Choroid plexus epithelial cell (primary cell): ENCODE results near the gene LCP1.

Source experiments
- DNase-seq: peaks from one replicate; pipeline ENCODE4 v3.0.0-alpha.2; 2010; ENCODE audit warnings: low read depth
- H3K4me3 ChIP-seq: 2 replicates; pipeline ENCODE4 v1.5.1; 2011; ENCODE audit warnings: low read depth, mild to moderate bottlenecking, control low read depth, low read length, moderate library complexity
- TF ChIP-seq, protein P1 (sequence below): conservative IDR thresholded peaks from 2 replicates; pipeline ENCODE4 v1.5.1; 2011; ENCODE audit warnings: low read depth, mild to moderate bottlenecking, control low read depth, inconsistent platforms, low read length, moderate library complexity

Gene LCP1

DNA sequence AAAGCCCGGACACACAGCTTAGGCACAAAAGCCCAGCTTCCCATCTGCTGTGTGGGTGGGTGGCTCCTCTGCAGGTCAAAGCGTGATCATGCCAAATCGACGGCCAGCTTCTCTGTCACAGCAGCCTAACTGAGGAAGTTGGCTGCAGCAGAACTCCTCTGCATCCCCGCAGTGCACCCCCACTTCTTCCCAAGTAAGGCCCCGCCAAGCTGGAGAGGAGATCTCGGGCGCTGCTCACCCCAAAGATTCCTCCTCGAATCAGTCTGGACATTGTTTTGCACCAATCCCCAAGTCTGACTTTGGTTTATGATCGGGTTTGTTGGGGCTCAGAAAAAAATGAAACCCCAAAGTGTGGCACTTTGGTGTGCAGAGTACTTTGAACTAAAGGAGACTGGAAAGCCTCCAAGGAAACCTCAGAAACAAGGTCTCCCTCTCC lies 57.4 kb downstream of the LCP1 start:
- no peak for DNase-seq
- no peak overlapping the region for H3K4me3 ChIP-seq
- TF ChIP-seq, protein P1, sequence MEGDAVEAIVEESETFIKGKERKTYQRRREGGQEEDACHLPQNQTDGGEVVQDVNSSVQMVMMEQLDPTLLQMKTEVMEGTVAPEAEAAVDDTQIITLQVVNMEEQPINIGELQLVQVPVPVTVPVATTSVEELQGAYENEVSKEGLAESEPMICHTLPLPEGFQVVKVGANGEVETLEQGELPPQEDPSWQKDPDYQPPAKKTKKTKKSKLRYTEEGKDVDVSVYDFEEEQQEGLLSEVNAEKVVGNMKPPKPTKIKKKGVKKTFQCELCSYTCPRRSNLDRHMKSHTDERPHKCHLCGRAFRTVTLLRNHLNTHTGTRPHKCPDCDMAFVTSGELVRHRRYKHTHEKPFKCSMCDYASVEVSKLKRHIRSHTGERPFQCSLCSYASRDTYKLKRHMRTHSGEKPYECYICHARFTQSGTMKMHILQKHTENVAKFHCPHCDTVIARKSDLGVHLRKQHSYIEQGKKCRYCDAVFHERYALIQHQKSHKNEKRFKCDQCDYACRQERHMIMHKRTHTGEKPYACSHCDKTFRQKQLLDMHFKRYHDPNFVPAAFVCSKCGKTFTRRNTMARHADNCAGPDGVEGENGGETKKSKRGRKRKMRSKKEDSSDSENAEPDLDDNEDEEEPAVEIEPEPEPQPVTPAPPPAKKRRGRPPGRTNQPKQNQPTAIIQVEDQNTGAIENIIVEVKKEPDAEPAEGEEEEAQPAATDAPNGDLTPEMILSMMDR, result no peak

- TF ChIP-seq, protein P1, result no peak
- DNase-seq, result no peak
- H3K4me3 ChIP-seq, result no peak overlapping the region
Observed at GRCh38 chr13:46122304-46122703, 59.7 kb downstream of the LCP1 start.

DNA sequence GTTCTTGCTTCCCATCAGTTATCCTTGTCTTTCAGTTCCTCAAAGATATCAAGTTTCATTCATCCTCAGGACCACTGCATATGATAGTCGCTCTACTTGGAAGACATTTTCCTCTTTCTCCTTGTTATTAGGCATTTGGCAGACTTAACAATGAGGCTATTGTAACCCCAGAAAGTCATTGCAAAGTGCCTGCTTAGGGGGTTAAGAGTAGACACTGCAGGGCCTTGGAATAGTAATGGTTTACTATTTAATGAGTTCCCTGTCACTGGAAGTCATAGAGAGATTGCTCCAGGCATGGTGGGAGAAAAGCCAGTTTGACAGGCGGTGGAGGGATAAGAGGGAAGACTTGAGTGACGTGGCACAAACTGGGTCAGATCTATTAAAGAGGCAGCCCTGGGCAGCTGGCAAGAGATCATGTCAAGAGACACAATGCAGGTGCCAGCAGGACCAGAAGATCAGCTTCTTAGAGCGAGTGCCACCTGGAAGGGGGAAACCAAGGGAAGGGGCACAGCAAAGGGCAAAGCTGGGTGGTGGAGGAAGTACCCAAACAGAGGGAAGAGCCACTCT lies 60.3 kb downstream of the LCP1 start:
- no peak overlapping the region for H3K4me3 ChIP-seq
- DNase-seq, result no peak
- TF ChIP-seq, protein P1, result no peak

GRCh38 chr13:46121033-46121432 lies 60.9 kb downstream of the LCP1 start:
- DNase-seq, result no peak
- TF ChIP-seq, protein P1, result no peak
- no peak overlapping the region for H3K4me3 ChIP-seq

- H3K4me3 ChIP-seq, result no peak overlapping the region
- TF ChIP-seq, protein P1, result no peak
- peak; percentile 72 for DNase-seq
Observed at GRCh38 chr13:46119883-46120614, 61.9 kb downstream of the LCP1 start.

- TF ChIP-seq, protein P1, result no peak
- H3K4me3 ChIP-seq, result no peak overlapping the region
- DNase-seq, result no peak
Observed at GRCh38 chr13:46116653-46117502, 65.1 kb downstream of the LCP1 start.
